ENCODE measurements around the gene DLGAP1. TPM values are rescaled to one million over a fixed set of nuclear protein-coding genes. Genes with fewer than 3 reads are reported as not detected.

Gene DLGAP1
- total RNA-seq, 2 experiments from 2014 or later = 0.31 to 0.36 TPM

DNA sequence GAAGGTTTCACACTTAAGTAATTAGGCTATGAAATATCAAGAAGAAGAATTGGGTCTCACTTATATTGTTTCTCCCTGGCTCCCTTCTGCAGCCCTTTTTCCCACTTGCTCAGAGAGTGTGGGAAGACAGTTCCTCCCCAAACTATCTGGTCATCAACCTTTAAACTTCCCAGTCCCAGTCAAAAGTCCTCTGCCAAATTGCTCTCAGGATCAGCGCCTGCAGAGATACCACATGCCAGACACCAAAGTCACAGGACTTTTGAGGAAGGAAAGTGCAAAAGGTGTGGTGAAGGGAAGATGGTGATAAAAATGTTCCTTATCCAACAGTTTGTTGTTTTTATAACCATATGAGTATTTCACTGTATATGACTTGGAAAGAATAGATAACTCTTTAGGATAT, 51.3 kb downstream of the DLGAP1 start:
- Histone ChIP-seq H3K4me1 (ENCODE audit: insufficient read depth, low read length) (no peaks in the 10 kb centered on the region), H3K27ac (ENCODE audit: low read depth in 1 of 2, low read length in 2 of 2) (no peak overlapping the region), H3K9me3 (ENCODE audit: control insufficient read depth in 1 of 2, insufficient read depth in 1 of 2, low read length in 2 of 2) (peaks cover 0 to 11% of the 10 kb centered on the region in 2 experiments), H3K36me3 (ENCODE audit: insufficient read depth, low read length) (no peaks in the 10 kb centered on the region), H3K4me3 (ENCODE audit: low read length) (no peak overlapping the region), H3K27me3 (ENCODE audit: control insufficient read depth in 1 of 2, insufficient read depth in 2 of 2, low read length in 2 of 2) (no peaks in the 10 kb centered on the region)
- Mint-ChIP-seq H3K4me3 (no peak overlapping the region), H3K9me3 (peaks cover 5% of the 10 kb centered on the region), H3K27ac (no peak overlapping the region), H3K36me3 (ENCODE audit: low read depth) (no peaks in the 10 kb centered on the region), H3K27me3 (no peaks in the 10 kb centered on the region), H3K4me1 (ENCODE audit: low read depth) (no peaks in the 10 kb centered on the region)
- ChIA-PET CTCF (no interaction called here), POLR2A (no interaction called here)
- no peak for DNase-seq
- intact Hi-C loops (cut with DNase I, micrococcal nuclease) = no loop called here
- ATAC-seq (ENCODE audit: poor library complexity) = no peak
- TF ChIP-seq CTCF (IDR thresholded peaks at IDR 0.05) = no peak

GRCh38 chr18:4400911-4401310, 54.2 kb downstream of the DLGAP1 start:
- ATAC-seq (ENCODE audit: poor library complexity) = no peak
- DNase-seq = no peak
- TF ChIP-seq CTCF (IDR thresholded peaks at IDR 0.05) = no peak
- Histone ChIP-seq H3K9me3 (ENCODE audit: control insufficient read depth in 1 of 2, insufficient read depth in 1 of 2, low read length in 2 of 2) (peaks cover 0 to 10% of the 10 kb centered on the region in 2 experiments), H3K4me1 (ENCODE audit: insufficient read depth, low read length) (no peaks in the 10 kb centered on the region), H3K27ac (ENCODE audit: low read depth in 1 of 2, low read length in 2 of 2) (no peak overlapping the region), H3K27me3 (ENCODE audit: control insufficient read depth in 1 of 2, insufficient read depth in 2 of 2, low read length in 2 of 2) (no peaks in the 10 kb centered on the region), H3K36me3 (ENCODE audit: insufficient read depth, low read length) (no peaks in the 10 kb centered on the region), H3K4me3 (ENCODE audit: low read length) (no peak overlapping the region)
- POLR2A ChIA-PET = no interaction called here
- Mint-ChIP-seq H3K36me3 (ENCODE audit: low read depth) (no peaks in the 10 kb centered on the region), H3K27me3 (no peaks in the 10 kb centered on the region), H3K4me1 (ENCODE audit: low read depth) (no peaks in the 10 kb centered on the region), H3K9me3 (peaks cover 2% of the 10 kb centered on the region), H3K27ac (no peak overlapping the region), H3K4me3 (no peak overlapping the region)
- intact Hi-C loops (cut with DNase I, micrococcal nuclease) = no loop called here
- CTCF ChIA-PET = no interaction called here

DNA sequence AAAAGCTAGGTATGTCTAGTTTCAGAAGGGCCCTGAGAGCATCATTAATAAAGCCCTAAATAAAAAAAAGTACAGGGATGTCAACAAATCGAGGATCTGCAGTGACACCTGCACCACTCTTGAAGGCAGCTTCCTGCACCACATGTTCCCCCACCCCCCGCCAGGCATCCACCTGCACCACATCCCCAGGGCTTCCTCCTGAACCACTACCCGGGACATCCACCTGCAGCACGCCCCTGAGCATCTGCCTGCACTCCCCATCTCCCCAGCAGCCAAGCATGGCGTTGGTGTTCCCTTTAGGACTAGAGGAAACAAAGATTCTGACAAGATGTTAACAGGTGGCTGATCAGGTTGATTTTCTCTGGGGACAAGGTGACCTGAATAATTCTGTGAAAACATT, 55.2 kb downstream of the DLGAP1 start:
- no peaks in the 10 kb centered on the region for H3K27me3 ChIP-seq (ENCODE audit: control insufficient read depth in 1 of 2, insufficient read depth in 2 of 2, low read length in 2 of 2)
- Mint-ChIP-seq H3K9me3 (no peaks in the 10 kb centered on the region), H3K27me3 (no peaks in the 10 kb centered on the region), H3K27ac (no peak overlapping the region), H3K36me3 (ENCODE audit: low read depth) (no peaks in the 10 kb centered on the region), H3K4me1 (ENCODE audit: low read depth) (no peaks in the 10 kb centered on the region), H3K4me3 (no peak overlapping the region)
- H3K27ac ChIP-seq (ENCODE audit: low read depth in 1 of 2, low read length in 2 of 2) = no peak overlapping the region
- DNase-seq = peak in 1 of 14 experiments; percentile 24
- TF ChIP-seq CTCF (IDR thresholded peaks at IDR 0.05) = no peak
- no peak overlapping the region for H3K4me3 ChIP-seq (ENCODE audit: low read length)
- peaks cover 0 to 10% of the 10 kb centered on the region in 2 experiments for H3K9me3 ChIP-seq (ENCODE audit: control insufficient read depth in 1 of 2, insufficient read depth in 1 of 2, low read length in 2 of 2)
- ATAC-seq (ENCODE audit: poor library complexity) = no peak
- CTCF ChIA-PET = no interaction called here
- intact Hi-C loops (cut with DNase I, micrococcal nuclease) = no loop called here
- H3K4me1 ChIP-seq (ENCODE audit: insufficient read depth, low read length) = no peaks in the 10 kb centered on the region
- POLR2A ChIA-PET = no interaction called here
- no peaks in the 10 kb centered on the region for H3K36me3 ChIP-seq (ENCODE audit: insufficient read depth, low read length)

Measured in CD4-positive, alpha-beta T cell (primary cell).